ENCODE data around the gene PRAC2. TPM values are rescaled to one million over a fixed set of nuclear protein-coding genes. Genes with fewer than 3 reads are reported as not detected.

PRAC2 gene
- total RNA-seq, 1 donor from 2014 or later, result not detected

DNA sequence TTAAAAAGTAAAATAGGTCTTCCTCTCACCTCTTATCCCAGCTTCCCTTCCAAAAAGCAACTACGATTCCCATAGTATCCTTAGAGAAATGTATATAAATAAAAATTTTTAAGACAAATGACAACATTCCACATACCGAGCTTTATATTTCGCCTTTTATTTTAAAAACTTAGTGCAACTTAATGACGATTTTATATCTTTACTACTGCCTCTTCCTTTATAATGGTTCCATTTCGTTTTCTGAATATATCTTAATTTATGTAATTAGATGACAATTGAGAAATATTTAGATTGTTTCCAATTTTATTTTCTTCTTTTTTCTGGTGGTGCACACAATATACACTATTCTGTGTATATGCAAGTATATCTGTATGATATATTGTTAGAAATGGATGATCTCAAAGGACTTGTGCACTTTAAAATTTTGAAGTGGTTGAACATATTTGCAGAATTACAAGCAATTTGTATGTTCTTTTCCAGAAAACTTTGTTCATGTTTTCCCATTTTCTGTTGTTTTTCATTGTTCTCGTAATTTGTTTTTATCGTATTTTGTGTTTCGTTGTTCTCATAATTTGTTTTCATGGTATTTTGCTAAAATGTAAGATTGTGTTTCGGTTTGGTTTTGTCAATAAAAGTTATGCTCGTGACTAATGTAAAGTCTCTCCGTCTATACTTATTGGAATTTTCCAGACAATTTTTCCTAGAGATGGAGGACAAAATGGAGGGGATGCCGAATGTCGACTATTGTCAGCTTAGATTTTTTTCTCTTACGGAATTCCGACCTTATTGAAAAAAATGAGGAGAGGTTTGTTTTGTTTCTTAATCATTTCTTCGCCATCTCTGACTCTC is 26.0 kb downstream of the PRAC2 start:
- DNase-seq (ENCODE audit: low read depth), result no peak
- TF ChIP-seq, protein P1, sequence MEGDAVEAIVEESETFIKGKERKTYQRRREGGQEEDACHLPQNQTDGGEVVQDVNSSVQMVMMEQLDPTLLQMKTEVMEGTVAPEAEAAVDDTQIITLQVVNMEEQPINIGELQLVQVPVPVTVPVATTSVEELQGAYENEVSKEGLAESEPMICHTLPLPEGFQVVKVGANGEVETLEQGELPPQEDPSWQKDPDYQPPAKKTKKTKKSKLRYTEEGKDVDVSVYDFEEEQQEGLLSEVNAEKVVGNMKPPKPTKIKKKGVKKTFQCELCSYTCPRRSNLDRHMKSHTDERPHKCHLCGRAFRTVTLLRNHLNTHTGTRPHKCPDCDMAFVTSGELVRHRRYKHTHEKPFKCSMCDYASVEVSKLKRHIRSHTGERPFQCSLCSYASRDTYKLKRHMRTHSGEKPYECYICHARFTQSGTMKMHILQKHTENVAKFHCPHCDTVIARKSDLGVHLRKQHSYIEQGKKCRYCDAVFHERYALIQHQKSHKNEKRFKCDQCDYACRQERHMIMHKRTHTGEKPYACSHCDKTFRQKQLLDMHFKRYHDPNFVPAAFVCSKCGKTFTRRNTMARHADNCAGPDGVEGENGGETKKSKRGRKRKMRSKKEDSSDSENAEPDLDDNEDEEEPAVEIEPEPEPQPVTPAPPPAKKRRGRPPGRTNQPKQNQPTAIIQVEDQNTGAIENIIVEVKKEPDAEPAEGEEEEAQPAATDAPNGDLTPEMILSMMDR (conservative IDR thresholded peaks at IDR 0.05; ENCODE audit: low read depth, low read length), result no peak
- H3K4me3 ChIP-seq (ENCODE audit: low read depth, low read length), result no peak overlapping the region

DNA sequence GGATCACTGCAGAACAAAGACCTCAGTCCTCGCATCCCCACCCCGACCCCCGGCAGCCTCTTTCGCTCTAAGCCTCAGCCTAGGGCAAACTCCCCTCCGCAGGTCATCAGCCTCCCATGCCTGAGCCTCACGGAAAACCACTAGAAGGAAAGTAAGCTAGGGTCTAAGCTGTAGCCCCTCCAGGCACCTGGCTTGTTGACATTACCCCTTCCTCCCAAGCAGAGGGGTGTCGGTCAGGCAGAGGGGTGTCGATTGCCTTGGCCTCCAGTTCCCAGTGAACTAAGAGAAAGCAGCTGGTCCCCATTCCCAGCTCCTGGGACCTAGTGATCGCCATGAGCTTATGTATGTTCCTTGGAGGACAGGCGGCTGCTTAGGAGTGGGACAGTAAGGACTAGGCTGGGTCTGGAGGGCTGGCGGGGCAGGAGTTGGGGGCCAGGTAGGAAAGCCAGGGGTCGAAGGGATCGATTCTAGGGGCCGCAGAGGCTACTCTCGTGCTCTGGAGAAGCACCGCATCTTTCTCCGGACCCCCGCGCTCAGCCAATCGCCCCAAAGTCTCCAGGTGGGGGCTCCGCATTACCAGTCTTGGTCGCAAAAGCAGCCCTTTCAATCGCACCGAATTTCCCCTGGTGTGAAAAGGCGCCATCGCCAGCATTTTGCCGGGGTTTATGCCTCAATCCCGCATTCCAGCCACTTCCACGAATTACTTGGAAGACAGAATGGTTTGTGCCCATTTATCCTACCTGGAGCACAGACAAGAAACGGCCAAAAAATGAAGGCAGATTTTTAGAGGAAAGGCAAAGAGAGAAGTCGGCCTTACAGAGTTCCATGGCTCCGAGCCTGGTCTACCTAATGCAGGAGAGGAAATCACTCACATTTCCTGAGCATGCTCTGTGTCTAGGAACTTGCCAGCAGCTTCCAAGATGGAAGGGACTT is 26.9 kb downstream of the PRAC2 start:
- TF ChIP-seq, protein P1 (conservative IDR thresholded peaks at IDR 0.05; ENCODE audit: low read depth, low read length), result no peak
- no peak for DNase-seq (ENCODE audit: low read depth)
- no peak overlapping the region for H3K4me3 ChIP-seq (ENCODE audit: low read depth, low read length)

DNA sequence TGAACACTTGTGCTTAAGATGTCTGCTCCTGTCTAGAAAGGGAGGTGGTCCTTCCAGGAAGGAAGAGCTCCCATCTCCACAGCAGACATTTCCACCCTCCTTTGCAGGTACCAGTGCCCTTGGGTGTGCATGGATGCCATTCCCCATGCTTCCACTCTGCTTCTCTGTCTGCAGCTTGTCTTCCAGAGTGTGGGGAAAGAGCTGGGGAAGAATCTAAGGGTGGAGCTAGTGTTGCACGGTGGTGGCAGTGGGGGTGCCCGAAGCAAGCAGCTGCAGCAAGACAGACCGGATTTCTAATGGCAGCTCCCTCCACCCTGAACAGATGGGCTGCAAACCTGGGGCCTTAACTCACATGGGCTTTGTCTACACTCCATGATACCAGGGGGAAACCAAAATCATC is 28.2 kb downstream of the PRAC2 start:
- DNase-seq (ENCODE audit: low read depth), result no peak
- TF ChIP-seq, protein P1 (conservative IDR thresholded peaks at IDR 0.05; ENCODE audit: low read depth, low read length), result no peak
- H3K4me3 ChIP-seq (ENCODE audit: low read depth, low read length), result no peak overlapping the region

- TF ChIP-seq, protein P1 (conservative IDR thresholded peaks at IDR 0.05; ENCODE audit: low read depth, low read length), result no peak
- DNase-seq (ENCODE audit: low read depth), result no peak
- no peak overlapping the region for H3K4me3 ChIP-seq (ENCODE audit: low read depth, low read length)
Observed at GRCh38 chr17:48751733-48752398, 28.9 kb downstream of the PRAC2 start.

DNA sequence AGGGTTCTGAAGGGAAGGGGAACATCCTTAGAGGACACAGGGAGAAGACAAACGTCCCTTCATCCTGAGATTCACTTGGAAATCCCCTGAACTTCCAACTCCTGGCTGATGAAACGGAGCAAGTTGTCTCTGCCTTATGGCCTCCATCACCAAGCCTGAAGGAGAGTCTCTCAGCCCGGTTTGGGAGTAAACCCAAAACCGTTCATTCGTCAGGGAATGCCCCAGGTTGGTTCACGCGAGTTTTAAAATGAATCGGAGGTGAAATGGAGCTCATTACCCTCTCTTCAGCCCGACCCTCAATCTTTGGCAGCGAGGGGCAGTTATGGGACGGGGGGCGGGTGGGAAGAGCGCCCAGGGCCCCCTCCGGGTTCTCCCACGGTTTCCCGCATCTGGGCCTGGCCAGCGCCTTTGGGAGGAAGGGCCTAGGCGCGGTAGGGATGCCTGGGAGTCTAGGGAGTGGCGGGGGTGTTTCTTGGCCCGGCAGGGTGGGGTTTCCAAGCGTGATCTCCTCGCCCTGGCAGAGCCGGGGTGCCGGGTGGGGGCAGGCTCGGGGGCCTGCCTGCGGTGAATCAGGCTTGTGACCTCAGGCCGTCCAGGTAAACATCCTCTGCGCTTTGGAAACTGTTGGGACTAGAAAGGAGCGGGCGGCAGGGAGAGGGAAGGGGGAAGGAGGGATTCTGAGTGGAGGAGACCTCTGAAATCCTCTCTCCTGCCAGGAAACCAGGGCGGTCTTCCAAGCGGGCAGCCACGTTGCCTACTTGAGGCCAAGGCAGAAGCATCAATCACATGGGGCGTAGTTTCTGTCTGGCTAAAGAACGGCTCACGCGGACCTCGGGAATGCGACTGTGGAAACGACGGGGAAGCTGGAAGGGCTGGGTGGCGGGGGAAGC is 29.7 kb downstream of the PRAC2 start:
- no peak overlapping the region for H3K4me3 ChIP-seq (ENCODE audit: low read depth, low read length)
- no peak for DNase-seq (ENCODE audit: low read depth)
- TF ChIP-seq, protein P1 (conservative IDR thresholded peaks at IDR 0.05; ENCODE audit: low read depth, low read length), result no peak

Data from epithelial cell of proximal tubule (primary cell).